HepG2 (cell line): ENCODE data around the gene CACNA1H. TPM values are rescaled to one million over a fixed set of nuclear protein-coding genes. Genes with fewer than 3 reads are reported as not detected.

Experiments used
- ARID3A ChIP-seq: IDR thresholded peaks from 2 replicates; pipeline ENCODE4 v1.6.1; 2012; ENCODE audit warnings: low read depth, low read length, improper control_type of control experiment
- ATM ChIP-seq: fragments of 450-650 bp; IDR thresholded peaks from 2 replicates; pipeline ENCODE4 v1.7.1; 2017; ENCODE audit warnings: mild to moderate bottlenecking, borderline replicate concordance
- CBFB ChIP-seq: sonication (generic); formaldehyde crosslinking; IDR thresholded peaks from 2 replicates; pipeline ENCODE4 v1.4.0; 2020; ENCODE audit warnings: missing genetic modification reagents
- CREBL2 ChIP-seq: sonication (generic); formaldehyde crosslinking; IDR thresholded peaks from 2 replicates; pipeline ENCODE4 v1.8.1; 2023; ENCODE audit warnings: missing genetic modification reagents, mild to moderate bottlenecking, borderline replicate concordance
- CSRNP2 ChIP-seq: sonication (generic); formaldehyde crosslinking; conservative IDR thresholded peaks from 2 replicates; pipeline ENCODE4 v1.8.0; 2022; ENCODE audit warnings: low read depth, missing genetic modification reagents
- DZIP1 ChIP-seq: sonication (generic); formaldehyde crosslinking; IDR thresholded peaks from 2 replicates; pipeline ENCODE4 v1.5.0; 2020; ENCODE audit warnings: mild to moderate bottlenecking, missing genetic modification reagents
- FOSL2 ChIP-seq: sonication (generic); formaldehyde crosslinking; IDR thresholded peaks from 2 replicates; pipeline ENCODE4 v1.4.0; 2020; ENCODE audit warnings: missing genetic modification reagents
- JUN ChIP-seq: sonication (generic); formaldehyde crosslinking; IDR thresholded peaks from 2 replicates; pipeline ENCODE4 v1.4.0; 2020; ENCODE audit warnings: mild to moderate bottlenecking, missing genetic modification reagents
- PAX8 ChIP-seq: sonication (generic); formaldehyde crosslinking; IDR thresholded peaks from 2 replicates; pipeline ENCODE4 v1.8.0; 2022; ENCODE audit warnings: mild to moderate bottlenecking, missing genetic modification reagents, borderline replicate concordance
- RCOR2 ChIP-seq: IDR thresholded peaks from 2 replicates; pipeline ENCODE4 v1.6.1; 2016; ENCODE audit warnings: missing biosample characterization, missing genetic modification reagents
- RELA ChIP-seq: sonication (generic); formaldehyde crosslinking; IDR thresholded peaks from 2 replicates; pipeline ENCODE4 v1.4.0; 2020; ENCODE audit warnings: missing genetic modification reagents
- RFXAP ChIP-seq: sonication (generic); formaldehyde crosslinking; IDR thresholded peaks from 2 replicates; pipeline ENCODE4 v1.4.0; 2020; ENCODE audit warnings: missing genetic modification reagents, borderline replicate concordance
- SRSF9 ChIP-seq: fragments of 200-400 bp; formaldehyde crosslinking; IDR thresholded peaks from 2 replicates; pipeline ENCODE4 v1.6.1; 2018; ENCODE audit warnings: borderline replicate concordance, mild to moderate bottlenecking, low read depth, low read length; ENCODE audit not compliant: insufficient read depth, poor library complexity, severe bottlenecking
- TARDBP ChIP-seq: sonication (generic); formaldehyde crosslinking; IDR thresholded peaks from 2 replicates; pipeline ENCODE4 v1.8.0; 2022; ENCODE audit warnings: mild to moderate bottlenecking, missing genetic modification reagents
- XBP1 ChIP-seq: sonication (generic); formaldehyde crosslinking; IDR thresholded peaks from 2 replicates; pipeline ENCODE4 v1.5.0; 2020; ENCODE audit warnings: missing genetic modification reagents
- ZBTB20 ChIP-seq: sonication (generic); formaldehyde crosslinking; IDR thresholded peaks from 2 replicates; pipeline ENCODE4 v1.8.1; 2023; ENCODE audit warnings: missing genetic modification reagents, low read depth, mild to moderate bottlenecking, borderline replicate concordance
- ZNF10 ChIP-seq: sonication (generic); formaldehyde crosslinking; IDR thresholded peaks from 2 replicates; pipeline ENCODE4 v1.4.0; 2020; ENCODE audit warnings: mild to moderate bottlenecking, low read depth, missing genetic modification reagents, borderline replicate concordance
- ZNF326 ChIP-seq: sonication (generic); formaldehyde crosslinking; IDR thresholded peaks from 2 replicates; pipeline ENCODE4 v1.4.0; 2020; ENCODE audit warnings: missing genetic modification reagents, borderline replicate concordance
- ZNF382 ChIP-seq: sonication (generic); formaldehyde crosslinking; IDR thresholded peaks from 2 replicates; pipeline ENCODE4 v1.5.0; 2020; ENCODE audit warnings: missing genetic modification reagents, mild to moderate bottlenecking, borderline replicate concordance
- ZNF546 ChIP-seq: sonication (generic); formaldehyde crosslinking; conservative IDR thresholded peaks from 2 replicates; pipeline ENCODE4 v1.8.1; 2023; ENCODE audit warnings: mild to moderate bottlenecking, missing genetic modification reagents
- ZNF547 ChIP-seq: sonication (generic); formaldehyde crosslinking; IDR thresholded peaks from 2 replicates; pipeline ENCODE4 v1.5.1; 2020; ENCODE audit warnings: mild to moderate bottlenecking, missing genetic modification reagents
- ZNF577 ChIP-seq: sonication (generic); formaldehyde crosslinking; IDR thresholded peaks from 2 replicates; pipeline ENCODE4 v1.4.0; 2020; ENCODE audit warnings: mild to moderate bottlenecking, low read depth, missing genetic modification reagents, borderline replicate concordance
- ZNF644 ChIP-seq: IDR thresholded peaks from 2 replicates; pipeline ENCODE4 v1.6.1; 2016; ENCODE audit warnings: low read depth
- ZNF672 ChIP-seq: sonication (generic); formaldehyde crosslinking; IDR thresholded peaks from 2 replicates; pipeline ENCODE4 v1.8.1; 2022; ENCODE audit warnings: missing genetic modification reagents
- ZNF720 ChIP-seq: sonication (generic); formaldehyde crosslinking; IDR thresholded peaks from 2 replicates; pipeline ENCODE4 v1.4.0; 2020; ENCODE audit warnings: missing genetic modification reagents
- polyA plus RNA-seq, 8 experiments: library from polyadenylated mRNA; depleted of rRNA in 3 of 8; stranded (reverse) in 7 of 8; unstranded in 1 of 8; fragments of >200 nt; fragmentation: Illumina TruSeq in 4 of 8; extraction: Trizol in 4 of 8; gene quantifications; 2 replicates each; pipeline versions ENCODE4 v1.2.1 to v1.2.3, GENCODE V29; 2011 to 2016; ENCODE audit warnings: low read depth in 4 of 8, missing spikeins in 1 of 8, mixed read lengths in 1 of 8; ENCODE audit not compliant: insufficient read depth in 1 of 8
- total RNA-seq, 5 experiments: library from RNA; depleted of rRNA; stranded (reverse); fragments of >200 nt; fragmentation: Illumina TruSeq; extraction: Trizol; gene quantifications; 2 replicates each; pipeline ENCODE4 v1.2.3, GENCODE V29; 2016; ENCODE audit warnings: low read depth in 1 of 5
- TF ChIP-seq, protein P1 (sequence below): sonication (generic); formaldehyde crosslinking; IDR thresholded peaks from 2 replicates; pipeline ENCODE4 v1.4.0; 2020; ENCODE audit warnings: mild to moderate bottlenecking, missing genetic modification reagents

CACNA1H gene
- total and polyA plus RNA-seq, 2 of the 13 experiments (the other 11 are each of a cell fraction or from before 2014, with no cell fraction given): 0.40 to 1.8 TPM

GRCh38 chr16:1137604-1138003 is 15.3 kb upstream of the CACNA1H start (continued):
- TF ChIP-seq DZIP1 (CRISPR knock-in tag) (no peak), ATM (no peak), ZNF720 (no peak), ZNF326 (CRISPR knock-in tag) (no peak), ZBTB20 (CRISPR knock-in tag) (peak; percentile 40; the same call in 1 of the 2 replicates), ZNF672 (CRISPR knock-in tag) (no peak), ZNF382 (CRISPR knock-in tag) (no peak), PAX8 (CRISPR knock-in tag) (no peak), CREBL2 (CRISPR knock-in tag) (no peak), ZNF644 (CRISPR knock-in tag) (no peak), ARID3A (no peak), XBP1 (CRISPR knock-in tag) (no peak), SRSF9 (no peak), ZNF10 (CRISPR knock-in tag) (no peak), RCOR2 (CRISPR knock-in tag) (no peak), ZNF577 (CRISPR knock-in tag) (no peak), CBFB (CRISPR knock-in tag) (no peak), ZNF547 (CRISPR knock-in tag) (no peak), ZNF546 (CRISPR knock-in tag) (no peak), FOSL2 (peak; percentile 94), RFXAP (CRISPR knock-in tag) (no peak), TARDBP (CRISPR knock-in tag) (no peak), CSRNP2 (CRISPR knock-in tag) (no peak), JUN (CRISPR knock-in tag) (no peak), RELA (CRISPR knock-in tag) (no peak)
- TF ChIP-seq, protein P1, sequence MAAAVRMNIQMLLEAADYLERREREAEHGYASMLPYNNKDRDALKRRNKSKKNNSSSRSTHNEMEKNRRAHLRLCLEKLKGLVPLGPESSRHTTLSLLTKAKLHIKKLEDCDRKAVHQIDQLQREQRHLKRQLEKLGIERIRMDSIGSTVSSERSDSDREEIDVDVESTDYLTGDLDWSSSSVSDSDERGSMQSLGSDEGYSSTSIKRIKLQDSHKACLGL (CRISPR knock-in tag): no peak
